Measurements from ENCODE around the gene CCDC187. TPM values are rescaled to one million over a fixed set of nuclear protein-coding genes. Genes with fewer than 3 reads are reported as not detected.

Gene CCDC187
- total RNA-seq, 1 experiment from 2014 or later, result not detected

- TF ChIP-seq CTCF (conservative IDR thresholded peaks at IDR 0.05; ENCODE audit: low read depth, low read length) (no peak), EZH2 (IDR thresholded peaks at IDR 0.05; ENCODE audit: borderline replicate concordance, low read depth, low read length, poor library complexity, severe bottlenecking) (no peak)
- Histone ChIP-seq H3K9me3 (ENCODE audit: low read depth, low read length, poor library complexity, severe bottlenecking) (no peaks in the 10 kb centered on the region), H3K27ac (ENCODE audit: low read depth, low read length, poor library complexity, severe bottlenecking) (no peak overlapping the region), H3K36me3 (ENCODE audit: insufficient read depth, low read length, poor library complexity, severe bottlenecking) (no peaks in the 10 kb centered on the region), H3K4me1 (ENCODE audit: insufficient read depth, low read length, poor library complexity, severe bottlenecking) (peaks cover 4% of the 10 kb centered on the region), H3K4me3 (ENCODE audit: low read depth, low read length, poor library complexity, severe bottlenecking) (no peak overlapping the region), H3K27me3 (replicated peaks; ENCODE audit: insufficient read depth, low read depth, low read length, poor library complexity) (no peaks in the 10 kb centered on the region)
- intact Hi-C loops (cut with micrococcal nuclease; ENCODE audit: unreplicated experiment), result no loop called here
- DNase-seq (ENCODE audit: low spot score), result no peak
- no TSS peak for BruUV-seq (replicated peaks)
- CTCF ChIA-PET, result interaction anchor here (0.6 kb wide), 2 partner anchors 129 to 340 kb away, joined by 3 to 5 read pairs; no protein-coding TSS in a partner anchor
- POLR2A ChIA-PET (ENCODE audit: low non-redundant PET), result no interaction called here
These were observed 33.7 kb downstream of the CCDC187 start for GRCh38 chr9:136270173-136270705.

- POLR2A ChIA-PET (ENCODE audit: low non-redundant PET), result no interaction called here
- no TSS peak for BruUV-seq (replicated peaks)
- peaks cover 4% of the 10 kb centered on the region for H3K4me1 ChIP-seq (ENCODE audit: insufficient read depth, low read length, poor library complexity, severe bottlenecking)
- intact Hi-C loops (cut with micrococcal nuclease; ENCODE audit: unreplicated experiment), result no loop called here
- no peaks in the 10 kb centered on the region for H3K9me3 ChIP-seq (ENCODE audit: low read depth, low read length, poor library complexity, severe bottlenecking)
- H3K36me3 ChIP-seq (ENCODE audit: insufficient read depth, low read length, poor library complexity, severe bottlenecking), result no peaks in the 10 kb centered on the region
- no peak overlapping the region for H3K27ac ChIP-seq (ENCODE audit: low read depth, low read length, poor library complexity, severe bottlenecking)
- TF ChIP-seq CTCF (conservative IDR thresholded peaks at IDR 0.05; ENCODE audit: low read depth, low read length), result no peak
- TF ChIP-seq EZH2 (IDR thresholded peaks at IDR 0.05; ENCODE audit: borderline replicate concordance, low read depth, low read length, poor library complexity, severe bottlenecking), result no peak
- no peak overlapping the region for H3K4me3 ChIP-seq (ENCODE audit: low read depth, low read length, poor library complexity, severe bottlenecking)
- CTCF ChIA-PET, result no interaction called here
- H3K27me3 ChIP-seq (replicated peaks; ENCODE audit: insufficient read depth, low read depth, low read length, poor library complexity), result no peaks in the 10 kb centered on the region
- DNase-seq (ENCODE audit: low spot score), result no peak
These were observed 35.2 kb downstream of the CCDC187 start for GRCh38 chr9:136268735-136269134.

- intact Hi-C loops (cut with micrococcal nuclease; ENCODE audit: unreplicated experiment), result no loop called here
- TF ChIP-seq EZH2 (IDR thresholded peaks at IDR 0.05; ENCODE audit: borderline replicate concordance, low read depth, low read length, poor library complexity, severe bottlenecking) (no peak), CTCF (conservative IDR thresholded peaks at IDR 0.05; ENCODE audit: low read depth, low read length) (no peak)
- Histone ChIP-seq H3K9me3 (ENCODE audit: low read depth, low read length, poor library complexity, severe bottlenecking) (no peaks in the 10 kb centered on the region), H3K27ac (ENCODE audit: low read depth, low read length, poor library complexity, severe bottlenecking) (no peak overlapping the region), H3K36me3 (ENCODE audit: insufficient read depth, low read length, poor library complexity, severe bottlenecking) (no peaks in the 10 kb centered on the region), H3K27me3 (replicated peaks; ENCODE audit: insufficient read depth, low read depth, low read length, poor library complexity) (no peaks in the 10 kb centered on the region), H3K4me3 (ENCODE audit: low read depth, low read length, poor library complexity, severe bottlenecking) (no peak overlapping the region), H3K4me1 (ENCODE audit: insufficient read depth, low read length, poor library complexity, severe bottlenecking) (peaks cover 4% of the 10 kb centered on the region)
- ChIA-PET CTCF (no interaction called here), POLR2A (ENCODE audit: low non-redundant PET) (no interaction called here)
- no TSS peak for BruUV-seq (replicated peaks)
- no peak for DNase-seq (ENCODE audit: low spot score)
These were observed 35.6 kb downstream of the CCDC187 start for GRCh38 chr9:136268318-136268717.
